Loucy (cell line): ENCODE data around the gene PNPLA7.

Experiments used
- CTCF ChIP-seq: fragments of 200-600 bp; sonication (generic); conservative IDR thresholded peaks from 2 replicates; pipeline ENCODE4 v1.5.1; 2014; ENCODE audit warnings: mild to moderate bottlenecking, antibody characterized with exemption, low read length
- EZH2phosphoT487 ChIP-seq: fragments of 200-600 bp; IDR thresholded peaks from 2 replicates; pipeline ENCODE4 v1.6.1; 2018; ENCODE audit warnings: antibody characterized with exemption, mild to moderate bottlenecking, moderate library complexity, borderline replicate concordance

GRCh38 chr9:137421838-137422603 lies 128.2 kb downstream of the PNPLA7 start:
- TF ChIP-seq CTCF (no peak), EZH2phosphoT487 (no peak)
